ELR (cell line): ENCODE measurements around the gene HSF4.

ENCODE experiments used
- DNase-seq: peaks from one replicate; pipeline ENCODE4 v3.0.0-alpha.2; 2015; ENCODE audit warnings: low read depth

The HSF4 gene

DNA sequence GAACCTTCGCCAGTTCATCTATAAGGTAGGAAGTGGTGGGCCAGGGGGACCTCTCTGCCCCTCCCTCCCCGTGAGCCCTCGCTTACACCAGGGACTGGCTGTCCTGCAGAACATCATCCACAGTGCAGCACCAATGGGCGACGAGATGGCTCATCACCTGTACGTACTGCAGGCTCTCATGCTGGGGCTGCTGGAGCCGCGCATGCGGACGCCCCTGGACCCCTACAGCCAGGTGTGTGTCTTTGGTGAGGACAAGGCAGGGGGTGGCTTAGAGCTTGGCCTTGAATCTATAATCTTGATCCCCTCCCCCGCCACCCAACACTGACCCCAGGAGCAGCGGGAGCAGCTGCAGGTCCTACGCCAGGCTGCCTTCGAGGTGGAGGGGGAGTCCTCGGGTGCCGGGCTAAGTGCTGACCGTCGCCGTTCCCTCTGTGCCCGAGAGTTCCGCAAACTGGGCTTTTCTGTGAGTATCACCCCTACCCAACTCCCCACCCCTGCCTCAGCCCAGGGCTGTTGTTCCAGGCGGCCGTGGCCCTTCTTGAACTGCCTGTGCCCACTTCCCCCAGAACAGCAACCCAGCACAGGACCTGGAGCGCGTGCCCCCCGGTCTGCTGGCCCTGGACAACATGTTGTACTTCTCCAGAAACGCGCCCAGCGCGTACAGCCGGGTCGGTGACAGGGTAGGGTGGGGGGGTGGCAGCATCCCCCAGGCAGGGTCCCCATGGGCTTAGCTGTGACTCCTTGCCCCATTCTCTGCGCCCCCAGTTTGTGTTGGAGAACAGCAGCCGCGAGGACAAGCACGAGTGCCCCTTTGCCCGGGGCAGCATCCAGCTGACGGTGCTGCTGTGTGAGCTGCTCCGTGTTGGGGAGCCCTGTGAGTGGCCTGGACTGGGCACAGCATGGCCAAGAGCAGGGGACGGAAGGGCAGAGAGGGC lies 37.1 kb downstream of the HSF4 start:
- DNase-seq = no peak

DNA sequence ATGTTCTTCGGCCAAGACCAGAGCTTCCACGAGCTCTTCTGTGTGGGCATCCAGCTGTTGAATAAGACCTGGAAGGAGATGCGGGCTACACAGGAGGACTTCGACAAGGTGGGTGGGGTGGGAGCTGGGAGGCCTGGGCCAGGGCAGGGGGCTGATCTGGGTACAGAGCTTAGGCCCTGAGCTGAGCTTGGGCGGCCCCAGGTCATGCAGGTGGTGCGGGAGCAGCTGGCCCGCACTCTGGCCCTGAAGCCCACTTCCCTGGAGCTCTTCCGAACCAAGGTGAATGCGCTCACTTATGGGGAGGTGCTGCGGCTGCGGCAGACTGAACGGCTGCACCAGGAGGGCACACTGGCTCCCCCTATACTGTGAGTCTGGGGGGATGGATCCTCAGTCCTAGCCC lies 37.9 kb downstream of the HSF4 start:
- DNase-seq = no peak

DNA sequence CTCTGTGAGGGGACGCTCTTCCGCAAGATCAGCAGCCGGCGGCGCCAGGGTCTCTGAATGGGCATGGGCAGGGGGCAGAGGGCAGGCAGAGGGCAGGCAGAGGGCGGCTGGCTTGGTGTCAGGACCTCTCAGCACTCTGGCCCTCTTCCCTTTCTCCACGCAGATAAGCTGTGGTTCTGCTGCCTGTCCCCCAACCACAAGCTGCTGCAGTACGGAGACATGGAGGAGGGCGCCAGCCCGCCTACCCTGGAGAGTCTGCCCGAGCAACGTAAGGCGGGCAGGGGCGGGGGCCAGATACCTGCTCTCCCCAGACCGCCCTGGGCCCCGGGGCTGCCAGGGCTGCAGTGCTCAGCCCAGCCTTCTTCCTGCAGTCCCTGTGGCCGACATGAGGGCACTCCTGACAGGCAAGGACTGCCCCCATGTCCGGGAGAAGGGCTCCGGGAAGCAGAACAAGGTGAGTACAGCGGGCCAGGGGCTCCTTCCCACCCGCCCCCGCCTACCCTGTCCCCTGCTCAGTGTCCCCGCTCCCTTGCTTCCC lies 38.5 kb downstream of the HSF4 start:
- DNase-seq = no peak

DNA sequence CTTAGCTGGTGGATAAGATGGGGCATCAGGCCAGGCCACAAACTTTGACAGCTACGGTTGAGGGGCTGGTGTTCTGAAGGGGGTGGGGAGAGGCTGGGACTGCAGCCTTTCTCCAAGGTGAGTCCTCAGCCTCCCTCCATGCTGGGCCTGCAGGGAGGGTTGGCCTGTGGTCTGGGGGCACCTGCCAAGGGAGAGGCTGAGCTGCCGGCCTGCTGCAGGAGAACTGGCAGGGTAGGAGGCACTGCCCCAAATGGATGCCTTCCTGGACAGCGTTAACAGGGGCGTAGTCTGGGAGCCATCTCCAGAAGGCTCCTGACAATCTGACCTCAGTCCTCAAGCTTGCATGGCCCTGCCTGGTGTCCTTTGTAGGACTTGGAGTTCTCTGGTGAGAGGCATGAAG lies 39.5 kb downstream of the HSF4 start:
- DNase-seq = no peak

DNA sequence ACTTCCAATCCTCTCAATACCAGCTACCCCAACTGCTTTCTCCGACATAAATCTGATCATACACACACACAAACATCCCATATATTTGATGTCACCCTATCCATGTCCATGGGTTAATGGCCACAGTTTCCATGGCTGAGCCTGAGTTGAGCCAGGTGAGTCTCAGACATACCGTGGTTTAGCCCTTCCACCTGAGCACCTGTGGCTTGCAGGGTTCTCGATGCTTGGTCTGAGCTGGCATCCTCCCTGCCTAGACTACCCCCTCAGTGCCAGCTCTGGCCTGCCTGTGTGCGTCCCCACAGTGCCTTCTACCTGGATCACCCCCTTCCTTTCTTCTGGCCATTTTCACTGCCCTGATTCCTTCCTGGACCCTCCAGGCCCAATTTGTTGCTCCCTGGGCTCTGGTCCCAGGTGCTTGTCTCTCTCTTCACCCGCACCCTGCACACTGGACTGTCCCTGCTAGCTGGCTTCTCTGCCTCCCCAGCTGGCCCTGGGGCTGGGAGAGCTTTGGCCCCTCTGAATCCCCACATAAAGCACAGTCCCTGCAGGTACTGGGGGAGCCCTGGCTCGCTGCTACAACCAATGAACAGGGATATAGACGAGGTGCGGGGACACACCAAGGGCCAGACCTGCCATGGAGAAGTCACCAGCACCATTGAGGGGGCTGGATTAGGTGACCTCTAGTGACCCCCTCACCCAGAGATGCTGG lies 41.7 kb downstream of the HSF4 start:
- no peak for DNase-seq

DNA sequence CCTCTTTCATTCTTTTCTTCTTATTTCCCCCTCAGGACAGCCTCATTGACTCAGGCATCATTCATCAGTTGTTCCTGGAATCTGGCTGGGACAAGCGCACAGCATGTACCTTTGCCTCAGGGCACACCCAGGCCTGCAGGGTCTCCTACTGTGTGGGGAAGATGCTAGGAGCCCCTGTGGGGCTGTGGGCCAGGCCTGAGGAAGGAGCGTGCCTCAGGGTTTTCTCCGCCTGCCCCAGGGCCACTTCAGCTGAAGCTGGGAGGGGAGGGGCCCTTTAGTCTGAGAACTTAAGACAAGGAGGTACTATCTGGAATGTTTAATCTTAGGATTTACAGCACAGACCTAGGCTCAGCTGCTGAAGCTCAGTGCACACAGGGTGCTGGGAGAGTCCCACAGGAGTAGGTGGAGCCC lies 42.3 kb downstream of the HSF4 start:
- peak; percentile 85 for DNase-seq

DNA sequence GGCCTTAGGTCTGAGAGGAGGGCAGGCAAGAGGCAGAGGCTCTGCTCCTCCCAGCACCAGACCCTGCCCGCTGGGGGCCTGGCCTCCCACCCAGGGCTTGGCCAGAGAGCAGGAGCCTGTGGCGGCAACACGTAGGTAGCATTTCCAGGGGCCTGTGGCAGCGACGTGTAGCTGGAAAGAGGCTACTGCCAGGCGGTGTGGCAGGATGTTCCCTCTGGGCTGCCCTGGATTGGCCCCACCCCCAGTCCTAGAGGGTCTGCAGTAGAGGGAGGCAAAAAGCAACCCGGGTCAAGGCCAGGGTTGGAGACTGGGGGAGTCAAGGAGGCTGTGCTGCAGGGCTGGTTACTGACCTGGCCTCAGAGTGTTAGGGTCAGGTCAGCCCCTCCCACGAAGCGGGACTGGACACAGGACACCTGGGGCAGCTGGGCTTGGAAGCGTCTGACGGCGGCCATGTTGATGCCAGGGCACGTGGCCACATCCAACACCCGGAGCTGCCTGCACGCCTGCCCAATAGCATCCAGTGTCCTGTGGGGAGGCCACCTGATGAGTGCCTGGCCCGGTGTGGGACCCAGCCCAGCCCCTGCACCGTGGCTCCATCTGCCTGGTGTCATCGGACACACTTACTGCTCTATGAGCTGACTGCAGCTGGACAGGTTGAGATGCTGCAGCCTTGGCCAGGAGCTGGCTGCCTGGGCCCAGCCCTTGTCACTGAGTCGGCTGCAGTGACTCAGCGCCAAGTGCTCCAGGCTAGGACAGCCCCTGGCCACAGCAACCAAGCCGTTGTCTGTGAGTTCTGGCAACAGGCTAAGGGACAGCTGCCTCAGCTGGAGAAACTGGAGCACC lies 42.9 kb downstream of the HSF4 start:
- DNase-seq = peak; percentile 84

DNA sequence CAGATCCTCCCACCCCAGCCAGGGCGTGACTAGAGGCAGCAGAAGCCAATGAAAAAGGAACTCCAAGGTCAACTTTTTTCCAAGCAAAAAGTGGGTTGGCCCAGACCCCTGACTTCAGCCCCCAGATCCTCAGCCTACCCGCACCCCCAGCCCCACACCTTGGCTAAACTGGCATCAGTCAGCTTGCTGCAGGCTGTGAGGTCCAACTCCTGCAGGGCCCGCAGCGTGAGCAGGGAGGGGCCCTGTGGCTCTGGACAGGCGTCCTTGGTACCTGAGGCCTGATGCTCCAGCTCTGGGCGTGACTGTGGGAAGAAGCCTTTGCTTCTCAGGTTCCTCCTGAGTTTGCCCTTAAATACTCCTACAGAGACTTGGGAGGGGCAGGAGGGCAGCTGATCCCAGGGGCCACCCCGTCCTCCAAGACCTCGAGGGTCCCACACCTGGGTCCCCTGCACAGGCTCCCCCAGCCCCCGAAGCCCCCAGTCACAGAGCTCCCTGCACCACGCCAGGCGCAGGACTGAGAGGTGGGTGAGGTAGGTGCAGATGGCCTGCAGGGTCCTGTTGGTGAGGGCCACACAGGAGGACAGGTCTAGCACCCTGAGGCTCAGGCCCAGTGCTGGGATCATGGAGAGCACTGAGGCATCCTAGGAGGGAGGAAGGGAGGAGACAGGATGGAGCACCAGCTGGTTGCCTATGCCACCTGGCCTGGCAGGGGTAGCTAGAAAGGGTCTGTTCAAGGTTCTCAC lies 43.8 kb downstream of the HSF4 start:
- no peak for DNase-seq

DNA sequence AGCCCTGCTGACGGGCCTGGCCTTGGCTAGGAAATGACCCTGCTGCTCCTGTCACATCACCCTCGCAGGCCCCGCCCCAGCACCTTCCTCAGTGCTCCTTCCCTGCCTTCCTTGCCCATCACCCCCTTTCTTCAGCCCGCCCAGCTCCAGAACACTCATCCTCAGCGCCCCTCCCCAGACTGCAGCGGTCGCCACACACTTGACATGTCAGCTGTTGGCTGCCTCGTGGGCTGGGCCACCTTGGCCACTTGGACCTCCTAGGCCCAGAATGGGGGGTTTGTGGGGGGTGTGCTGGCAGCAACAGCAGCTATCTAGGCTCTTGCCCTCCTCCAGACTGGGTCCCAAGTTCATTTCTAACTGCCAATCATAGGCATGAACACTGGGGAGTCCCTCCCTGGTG lies 45.0 kb downstream of the HSF4 start:
- no peak for DNase-seq

DNA sequence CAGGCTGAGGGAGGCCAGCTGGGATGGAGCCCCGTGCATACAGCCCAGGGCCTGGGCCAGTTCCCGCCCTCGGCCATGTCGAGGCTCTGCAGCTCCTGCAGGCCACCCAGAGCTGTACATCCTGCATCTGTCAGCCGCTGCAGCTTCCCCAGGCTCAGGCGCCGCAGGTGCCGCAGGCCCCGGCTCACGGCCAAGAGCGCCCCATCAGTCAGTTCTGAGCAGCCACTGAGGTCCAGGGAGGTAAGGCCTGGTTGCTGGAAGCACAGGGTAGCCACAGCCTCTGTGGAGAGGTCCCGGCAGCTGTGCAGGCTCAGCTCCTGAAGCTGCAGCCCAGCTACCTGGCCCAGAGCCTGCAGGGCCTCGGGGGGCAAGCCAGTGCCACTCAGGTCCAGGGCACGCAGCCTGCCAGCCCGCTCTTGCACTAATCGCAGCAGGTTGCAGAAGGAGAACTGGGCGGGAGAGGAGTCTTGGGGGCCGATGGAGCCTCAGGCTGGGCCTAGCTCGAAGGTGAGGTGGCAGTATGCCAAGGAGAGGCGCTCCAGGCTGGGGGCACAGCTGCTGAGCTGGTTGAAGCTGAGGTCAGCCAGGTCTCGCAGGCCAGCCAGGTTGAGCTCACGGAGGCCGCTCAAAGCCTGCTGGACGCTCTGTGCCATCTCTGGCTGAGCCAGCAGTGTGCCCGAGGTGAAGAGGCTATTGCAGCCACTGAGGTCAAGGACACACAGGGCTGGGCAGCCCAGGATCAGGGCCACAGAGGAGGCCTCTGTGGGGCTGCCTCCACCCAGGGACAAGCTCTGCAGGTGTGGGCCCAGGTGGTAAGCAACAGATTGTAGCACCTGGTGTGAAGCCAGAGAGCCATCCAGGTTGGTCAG lies 45.8 kb downstream of the HSF4 start:
- no peak for DNase-seq

DNA sequence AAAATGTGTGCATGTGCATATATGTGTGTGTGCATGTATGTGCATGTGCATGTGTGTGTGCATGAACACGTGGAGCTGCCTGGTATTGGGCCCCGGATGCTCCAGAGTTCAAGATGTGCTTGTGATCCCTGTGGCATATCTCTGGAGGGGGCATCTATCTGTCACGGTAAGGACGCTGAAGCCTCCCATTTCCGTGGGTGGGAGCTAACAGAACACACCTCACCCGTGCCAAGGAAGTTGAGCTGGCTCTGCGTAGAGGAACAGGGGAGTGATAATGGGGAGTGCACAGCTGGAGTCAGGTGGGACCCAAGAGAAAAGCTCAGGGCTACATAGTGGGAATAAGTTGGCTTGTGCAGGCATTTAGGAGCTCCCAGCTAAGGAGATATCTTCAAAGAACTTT lies 47.1 kb downstream of the HSF4 start:
- DNase-seq = no peak

DNA sequence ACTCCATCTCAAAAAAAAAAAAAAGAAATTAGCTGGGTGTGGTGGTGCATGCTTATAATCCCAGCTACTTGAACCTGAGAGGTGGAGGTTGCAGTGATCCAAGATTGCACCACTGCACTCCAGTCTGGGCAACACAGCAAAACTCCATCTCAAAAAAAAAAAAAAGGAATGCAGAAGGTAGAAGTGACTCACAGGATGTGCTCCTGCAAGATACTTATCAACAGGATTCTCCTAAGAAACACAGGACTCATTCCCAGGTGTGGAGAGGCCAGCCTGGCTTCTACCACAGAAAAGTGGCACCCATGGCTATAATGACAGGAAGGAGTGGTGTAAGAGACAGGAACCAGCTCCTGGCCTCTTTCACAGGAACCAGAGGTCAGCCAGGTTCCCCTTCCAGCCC lies 48.2 kb downstream of the HSF4 start:
- DNase-seq = peak; percentile 58

DNA sequence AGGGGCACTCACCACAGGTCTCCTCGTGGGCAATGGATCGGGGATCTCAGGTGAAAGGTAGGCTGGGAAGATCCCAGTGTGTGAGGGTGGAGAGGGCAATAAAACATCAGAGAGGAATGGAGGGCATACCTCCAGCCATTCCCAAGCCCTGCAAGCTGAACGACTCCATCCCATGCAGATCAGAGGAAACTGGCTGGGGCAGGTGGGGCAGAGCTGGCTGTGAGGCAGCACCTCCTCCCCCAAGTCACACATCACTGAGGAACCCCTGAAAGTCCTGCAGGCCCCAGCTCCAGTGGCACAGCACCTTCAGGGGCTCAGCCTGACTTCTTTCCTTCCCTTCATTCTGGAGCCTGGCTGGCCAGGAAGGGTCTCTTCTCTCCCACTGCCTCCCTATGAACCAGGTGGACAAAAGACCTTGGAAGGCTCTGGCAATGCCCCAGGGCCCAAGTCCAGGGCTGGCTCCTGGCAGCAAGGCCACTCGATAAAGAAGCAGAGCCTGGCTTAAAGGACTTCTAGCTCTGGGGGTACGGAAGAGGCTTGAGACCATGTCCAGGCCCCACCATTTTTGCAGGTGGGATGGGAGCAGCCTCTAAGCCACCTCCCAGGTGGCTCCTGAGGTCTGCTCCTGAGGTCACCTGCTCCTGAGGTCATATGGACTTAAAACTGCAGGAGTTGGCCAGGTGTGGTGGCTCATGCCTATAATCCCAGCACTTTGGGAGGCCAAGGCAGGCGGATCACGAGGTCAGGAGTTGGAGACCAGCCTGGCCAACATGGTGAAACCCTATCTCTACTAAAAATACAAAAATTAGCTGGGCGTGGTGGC lies 48.9 kb downstream of the HSF4 start:
- DNase-seq = no peak

DNA sequence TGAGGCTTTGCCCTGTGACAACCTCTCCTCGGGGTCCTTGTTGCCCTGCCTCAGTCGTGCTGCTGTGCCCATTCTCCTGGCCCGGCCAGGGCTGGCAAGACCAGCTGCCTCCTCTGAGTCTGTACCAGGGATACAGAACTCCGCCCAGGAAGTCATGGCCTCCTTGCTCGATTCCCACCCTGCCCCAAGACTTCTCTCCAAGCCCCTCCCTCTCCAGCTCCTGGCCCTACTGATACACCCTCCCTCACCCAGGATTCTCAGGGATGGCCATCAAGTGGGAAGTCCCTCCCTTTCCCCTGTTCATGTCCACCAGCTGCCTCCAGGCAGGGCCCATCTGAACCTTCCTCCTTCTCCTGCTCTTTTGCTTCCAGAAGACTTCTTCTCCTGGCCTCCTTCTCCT lies 51.2 kb downstream of the HSF4 start:
- DNase-seq = no peak

DNA sequence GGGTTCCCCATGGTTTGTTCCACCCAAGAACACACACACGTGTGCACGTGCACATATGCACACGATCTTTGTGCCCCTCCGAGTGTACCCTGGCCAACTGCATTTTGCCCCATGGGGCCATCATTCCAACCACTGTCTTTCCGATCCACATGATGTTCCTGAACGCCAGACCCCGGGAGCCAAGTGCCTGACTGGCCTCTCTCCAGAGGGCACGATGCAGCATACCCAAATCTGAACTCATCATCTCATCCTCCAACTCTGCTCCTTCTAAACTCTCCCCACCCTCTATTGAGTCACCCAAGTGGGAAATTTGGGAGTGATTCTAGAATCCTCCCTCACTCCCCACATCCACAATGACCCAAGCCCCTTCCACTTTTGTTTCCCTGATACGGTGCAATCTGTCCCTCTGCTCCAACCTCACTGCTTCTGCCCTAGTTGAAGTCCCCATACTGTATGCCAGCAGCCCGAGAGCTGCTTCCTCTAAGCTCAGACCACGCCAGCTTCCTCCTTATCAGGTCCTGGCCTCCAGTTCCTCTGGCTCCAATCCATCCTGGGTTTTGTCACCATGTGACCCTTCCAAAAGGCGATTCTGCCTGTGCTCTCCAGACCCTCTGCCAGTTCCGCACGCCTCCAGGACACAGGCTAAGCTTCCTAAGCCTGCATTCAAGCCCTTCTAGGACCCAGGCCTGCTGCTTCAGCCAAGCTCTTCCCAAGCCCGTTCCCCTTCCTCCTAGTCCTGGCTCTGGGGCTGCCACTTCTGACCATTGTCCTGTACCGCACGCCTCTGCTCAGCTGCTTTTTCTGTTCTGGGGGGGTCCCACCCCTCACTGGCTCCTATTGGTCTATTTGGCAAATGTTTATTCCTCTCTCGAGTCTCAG lies 52.3 kb downstream of the HSF4 start:
- DNase-seq = no peak
